ENCODE data around the gene FLNC. TPM values are rescaled to one million over a fixed set of nuclear protein-coding genes. Genes with fewer than 3 reads are reported as not detected.

The FLNC gene
- total RNA-seq, 1 donor from 2014 or later = 839 TPM

DNA sequence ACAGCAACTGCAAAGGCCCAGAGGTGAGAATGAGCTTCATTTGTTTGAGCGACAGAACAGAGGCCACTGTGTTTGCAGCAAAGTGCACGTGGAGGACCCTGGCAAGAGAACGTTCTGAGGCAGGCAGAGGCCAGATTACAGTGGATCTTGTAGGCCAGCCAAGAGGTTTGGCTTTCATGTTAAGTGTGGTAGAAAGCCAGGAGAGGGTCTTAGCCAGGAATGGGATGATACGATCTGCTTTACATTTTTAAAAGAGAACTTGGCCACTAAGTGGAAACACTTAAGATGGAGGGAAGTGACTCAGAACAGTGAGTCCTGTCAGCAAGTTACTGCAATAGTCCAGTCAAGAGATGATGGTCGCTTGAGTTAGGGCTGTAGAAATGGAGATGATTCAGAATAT lies 33.9 kb upstream of the FLNC start:
- TF ChIP-seq, protein P1, sequence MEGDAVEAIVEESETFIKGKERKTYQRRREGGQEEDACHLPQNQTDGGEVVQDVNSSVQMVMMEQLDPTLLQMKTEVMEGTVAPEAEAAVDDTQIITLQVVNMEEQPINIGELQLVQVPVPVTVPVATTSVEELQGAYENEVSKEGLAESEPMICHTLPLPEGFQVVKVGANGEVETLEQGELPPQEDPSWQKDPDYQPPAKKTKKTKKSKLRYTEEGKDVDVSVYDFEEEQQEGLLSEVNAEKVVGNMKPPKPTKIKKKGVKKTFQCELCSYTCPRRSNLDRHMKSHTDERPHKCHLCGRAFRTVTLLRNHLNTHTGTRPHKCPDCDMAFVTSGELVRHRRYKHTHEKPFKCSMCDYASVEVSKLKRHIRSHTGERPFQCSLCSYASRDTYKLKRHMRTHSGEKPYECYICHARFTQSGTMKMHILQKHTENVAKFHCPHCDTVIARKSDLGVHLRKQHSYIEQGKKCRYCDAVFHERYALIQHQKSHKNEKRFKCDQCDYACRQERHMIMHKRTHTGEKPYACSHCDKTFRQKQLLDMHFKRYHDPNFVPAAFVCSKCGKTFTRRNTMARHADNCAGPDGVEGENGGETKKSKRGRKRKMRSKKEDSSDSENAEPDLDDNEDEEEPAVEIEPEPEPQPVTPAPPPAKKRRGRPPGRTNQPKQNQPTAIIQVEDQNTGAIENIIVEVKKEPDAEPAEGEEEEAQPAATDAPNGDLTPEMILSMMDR (IDR thresholded peaks at IDR 0.05; ENCODE audit: borderline replicate concordance) = no peak
- Histone ChIP-seq H3K4me3 (no peak overlapping the region), H3K27ac (replicated peaks) (no peak overlapping the region), H3K9me3 (replicated peaks) (no peaks in the 10 kb centered on the region), H3K27me3 (ENCODE audit: low read depth) (no peaks in the 10 kb centered on the region), H3K36me3 (no peaks in the 10 kb centered on the region), H3K4me1 (peaks cover 20% of the 10 kb centered on the region)
- intact Hi-C loops (cut with micrococcal nuclease) = no loop called here
- no peak for DNase-seq

DNA sequence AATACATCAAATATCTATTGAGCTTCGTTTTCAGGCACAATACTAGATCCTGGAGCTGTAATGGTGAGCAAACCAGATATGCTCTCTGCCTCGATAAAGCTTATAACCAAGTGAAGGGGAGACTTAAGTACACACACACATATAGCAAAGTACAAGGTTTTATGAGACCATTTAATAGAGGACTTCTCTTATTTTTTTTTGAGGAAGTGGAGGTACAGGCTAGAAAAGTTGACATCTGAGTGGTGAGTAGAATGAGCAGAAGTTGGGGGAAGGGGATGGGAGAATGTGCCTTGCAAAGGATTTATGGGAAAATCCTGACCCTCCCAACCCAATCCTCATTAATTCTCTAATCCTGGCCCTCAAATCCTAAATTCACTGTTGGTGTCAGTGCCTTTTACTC lies 30.8 kb upstream of the FLNC start:
- DNase-seq = no peak
- TF ChIP-seq, protein P1 (IDR thresholded peaks at IDR 0.05; ENCODE audit: borderline replicate concordance) = no peak
- no peaks in the 10 kb centered on the region for H3K9me3 ChIP-seq (replicated peaks)
- H3K27me3 ChIP-seq (ENCODE audit: low read depth) = no peaks in the 10 kb centered on the region
- no peaks in the 10 kb centered on the region for H3K4me1 ChIP-seq
- no peak overlapping the region for H3K4me3 ChIP-seq
- no peak overlapping the region for H3K27ac ChIP-seq (replicated peaks)
- H3K36me3 ChIP-seq = no peaks in the 10 kb centered on the region
- intact Hi-C loops (cut with micrococcal nuclease) = no loop called here

DNA sequence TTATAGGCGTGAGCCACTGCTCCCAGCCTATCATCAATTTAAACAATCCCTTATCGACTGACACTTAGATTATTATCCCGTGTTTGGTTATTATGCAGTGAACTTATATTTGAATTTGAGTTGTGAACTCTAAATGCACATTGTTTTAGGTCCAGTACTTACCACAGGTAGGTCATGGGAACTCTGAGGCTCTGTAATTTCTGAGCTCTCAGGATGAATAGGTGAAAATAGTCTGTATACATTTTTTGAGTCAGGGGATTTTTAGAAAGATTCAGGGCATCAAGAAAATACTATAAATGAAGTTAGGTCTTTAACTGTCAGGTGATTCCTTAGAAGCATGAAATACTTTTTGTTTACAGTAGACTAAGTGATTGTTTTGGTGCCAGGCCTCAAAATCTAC lies 29.6 kb upstream of the FLNC start:
- TF ChIP-seq, protein P1 (IDR thresholded peaks at IDR 0.05; ENCODE audit: borderline replicate concordance) = no peak
- DNase-seq = no peak
- Histone ChIP-seq H3K9me3 (replicated peaks) (no peaks in the 10 kb centered on the region), H3K36me3 (no peaks in the 10 kb centered on the region), H3K4me3 (no peak overlapping the region), H3K27ac (replicated peaks) (no peak overlapping the region), H3K27me3 (ENCODE audit: low read depth) (no peaks in the 10 kb centered on the region), H3K4me1 (no peaks in the 10 kb centered on the region)
- intact Hi-C loops (cut with micrococcal nuclease) = no loop called here

DNA sequence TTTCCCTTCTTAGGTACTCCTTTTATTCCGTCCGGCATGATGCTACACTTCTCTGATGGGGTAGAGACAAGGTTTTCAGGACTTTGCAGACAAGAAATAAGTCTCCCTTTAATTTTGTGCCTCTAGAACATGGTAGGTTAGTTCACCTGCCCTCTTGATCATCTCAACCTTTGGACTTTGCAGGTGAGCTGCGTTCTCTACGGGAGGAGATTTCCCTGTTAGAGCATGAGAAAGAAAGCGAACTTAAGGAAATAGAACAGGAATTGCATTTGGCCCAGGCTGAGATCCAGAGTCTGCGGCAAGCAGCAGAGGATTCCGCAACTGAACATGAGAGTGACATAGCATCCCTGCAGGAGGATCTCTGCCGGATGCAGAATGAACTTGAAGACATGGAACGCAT lies 29.2 kb upstream of the FLNC start:
- no peaks in the 10 kb centered on the region for H3K9me3 ChIP-seq (replicated peaks)
- no peak overlapping the region for H3K27ac ChIP-seq (replicated peaks)
- H3K4me3 ChIP-seq = no peak overlapping the region
- no peaks in the 10 kb centered on the region for H3K4me1 ChIP-seq
- H3K36me3 ChIP-seq = no peaks in the 10 kb centered on the region
- intact Hi-C loops (cut with micrococcal nuclease) = no loop called here
- TF ChIP-seq, protein P1 (IDR thresholded peaks at IDR 0.05; ENCODE audit: borderline replicate concordance) = no peak
- H3K27me3 ChIP-seq (ENCODE audit: low read depth) = no peaks in the 10 kb centered on the region
- no peak for DNase-seq

DNA sequence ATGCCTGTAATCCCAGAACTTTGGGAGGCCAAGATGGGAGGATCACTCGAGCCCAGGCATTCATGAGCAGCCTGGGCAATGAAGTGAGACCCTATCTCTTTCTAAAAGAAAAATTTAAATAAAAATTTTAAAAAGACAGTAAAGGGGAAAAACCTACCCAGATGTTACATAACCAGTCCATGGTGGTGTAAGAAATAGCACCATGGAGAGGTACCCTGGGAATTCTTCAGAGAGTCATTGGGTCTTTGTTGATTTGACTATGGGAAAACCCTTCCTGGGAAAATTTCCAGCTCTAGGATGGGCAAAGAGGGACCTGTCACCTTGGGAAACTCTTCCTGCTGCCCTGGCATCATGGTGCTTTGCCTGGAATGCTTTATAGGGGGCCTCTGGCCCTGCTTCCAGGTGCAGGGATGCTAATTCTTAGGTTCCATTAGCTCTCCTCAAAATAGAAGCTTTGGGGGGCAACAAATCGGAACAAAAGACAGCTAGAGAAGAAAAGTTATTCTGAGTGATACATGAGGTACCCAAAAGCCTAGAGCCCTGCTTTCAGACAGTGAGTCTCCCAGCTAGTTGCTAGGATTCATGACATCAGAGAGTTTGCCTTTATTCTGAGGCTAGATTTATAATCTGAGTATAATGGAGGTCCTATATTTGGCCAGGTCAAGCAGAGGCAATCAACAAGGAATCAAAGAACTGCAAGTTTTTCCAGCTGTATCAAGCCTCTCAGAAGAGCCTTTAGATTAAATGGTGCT lies 28.4 kb upstream of the FLNC start:
- Histone ChIP-seq H3K4me3 (no peak overlapping the region), H3K36me3 (no peaks in the 10 kb centered on the region), H3K9me3 (replicated peaks) (no peaks in the 10 kb centered on the region), H3K4me1 (no peaks in the 10 kb centered on the region), H3K27me3 (ENCODE audit: low read depth) (no peaks in the 10 kb centered on the region), H3K27ac (replicated peaks) (no peak overlapping the region)
- intact Hi-C loops (cut with micrococcal nuclease) = no loop called here
- no peak for DNase-seq
- TF ChIP-seq, protein P1 (IDR thresholded peaks at IDR 0.05; ENCODE audit: borderline replicate concordance) = no peak
